ENCODE results near the gene ARHGAP26. TPM values are rescaled to one million over a fixed set of nuclear protein-coding genes. Genes with fewer than 3 reads are reported as not detected.

Gene ARHGAP26
- total RNA-seq, 1 donor from 2014 or later = 71.6 TPM

GRCh38 chr5:142841511-142842265 is 71.5 kb downstream of the ARHGAP26 start:
- peak; percentile 72 for DNase-seq (ENCODE audit: low spot score)
- ATAC-seq = peak; percentile 82
- intact Hi-C loops (cut with DNase I) = no loop called here

- peak; percentile 13 for ATAC-seq
- intact Hi-C loops (cut with DNase I) = no loop called here
- DNase-seq (ENCODE audit: low spot score) = no peak
Observed at GRCh38 chr5:142842994-142843905, 73.1 kb downstream of the ARHGAP26 start.

- ATAC-seq (no peak), DNase-seq (ENCODE audit: low spot score) (no peak)
- intact Hi-C loops (cut with DNase I) = no loop called here
Observed at GRCh38 chr5:142844866-142845265, 74.7 kb downstream of the ARHGAP26 start.

GRCh38 chr5:142845402-142845921 is 75.3 kb downstream of the ARHGAP26 start:
- intact Hi-C loops (cut with DNase I) = no loop called here
- no peak for DNase-seq (ENCODE audit: low spot score)
- ATAC-seq = no peak

- intact Hi-C loops (cut with DNase I) = no loop called here
- DNase-seq (ENCODE audit: low spot score) = no peak
- ATAC-seq = no peak
Observed at GRCh38 chr5:142845954-142846398, 75.8 kb downstream of the ARHGAP26 start.

DNA sequence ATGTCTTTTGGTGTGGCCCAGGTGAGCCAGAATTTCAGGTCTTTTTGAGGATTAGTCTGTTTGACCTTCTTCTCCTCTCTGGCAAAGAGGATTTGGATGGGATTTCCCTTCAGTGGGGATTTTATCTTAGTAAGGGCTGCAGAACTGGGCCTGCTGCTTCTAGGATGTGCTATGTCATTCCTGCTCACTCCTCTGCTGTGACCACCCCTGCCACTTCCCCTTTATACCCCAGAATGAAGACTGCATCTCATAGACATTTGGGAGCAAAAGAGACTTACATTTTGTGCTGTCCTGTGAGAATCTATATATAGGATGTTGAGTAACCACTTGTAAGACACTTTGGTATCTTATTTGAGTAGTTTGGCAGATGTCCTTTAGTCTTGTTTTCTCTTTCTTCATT is 76.2 kb downstream of the ARHGAP26 start:
- intact Hi-C loops (cut with DNase I) = no loop called here
- no peak for ATAC-seq
- DNase-seq (ENCODE audit: low spot score) = no peak

DNA sequence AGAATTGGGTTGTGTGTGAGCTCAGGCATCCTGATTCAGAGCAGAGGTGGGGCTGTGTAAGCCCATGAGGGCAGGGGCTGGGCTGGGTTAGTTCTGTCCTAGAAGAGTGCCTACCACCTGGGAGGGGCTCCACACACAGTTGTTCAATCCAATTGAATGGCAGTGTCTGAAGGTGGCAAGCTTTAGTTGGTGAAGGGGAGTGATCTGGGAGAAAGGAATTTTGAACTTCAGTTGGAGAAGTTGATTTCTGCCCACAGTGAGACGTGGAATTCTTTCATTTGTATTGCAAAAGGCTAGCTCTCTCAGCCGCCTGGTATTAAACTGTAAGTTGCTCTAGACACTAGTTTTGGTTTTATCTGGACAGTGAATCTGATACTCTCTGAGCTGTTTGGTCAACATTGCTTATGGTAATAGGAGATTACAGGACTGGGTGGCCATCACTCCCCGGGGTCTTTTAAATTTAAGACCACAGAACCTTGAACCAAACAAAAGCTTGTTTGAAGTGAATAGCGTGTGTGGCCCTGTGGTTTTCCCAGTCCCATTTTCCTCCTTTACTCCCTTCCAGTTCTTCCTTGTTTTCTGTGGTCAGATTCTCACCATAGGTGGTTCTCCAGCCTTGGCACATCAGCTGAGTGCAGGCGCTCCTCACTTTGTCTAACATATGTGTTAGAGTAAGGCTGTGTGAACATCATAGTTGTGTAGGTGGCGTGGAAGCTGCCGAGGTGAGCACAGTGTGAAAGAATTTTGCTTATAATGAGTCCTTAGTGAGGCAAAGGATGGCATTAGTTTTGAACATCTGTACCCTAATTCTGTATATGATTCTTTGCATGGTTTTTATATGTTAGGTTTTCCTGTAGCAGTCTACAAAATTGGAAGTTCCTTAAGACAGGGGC is 78.0 kb downstream of the ARHGAP26 start:
- intact Hi-C loops (cut with DNase I) = no loop called here
- no peak for DNase-seq (ENCODE audit: low spot score)
- ATAC-seq = no peak

GRCh38 chr5:142849466-142849865 is 79.3 kb downstream of the ARHGAP26 start:
- intact Hi-C loops (cut with DNase I) = no loop called here
- ATAC-seq (no peak), DNase-seq (ENCODE audit: low spot score) (no peak)

- ATAC-seq = no peak
- intact Hi-C loops (cut with DNase I) = loop anchor here (5.0 kb wide), 1 partner anchor 842 kb away; no protein-coding TSS in a partner anchor
- no peak for DNase-seq (ENCODE audit: low spot score)
Observed at GRCh38 chr5:142849880-142850279, 79.7 kb downstream of the ARHGAP26 start.

DNA sequence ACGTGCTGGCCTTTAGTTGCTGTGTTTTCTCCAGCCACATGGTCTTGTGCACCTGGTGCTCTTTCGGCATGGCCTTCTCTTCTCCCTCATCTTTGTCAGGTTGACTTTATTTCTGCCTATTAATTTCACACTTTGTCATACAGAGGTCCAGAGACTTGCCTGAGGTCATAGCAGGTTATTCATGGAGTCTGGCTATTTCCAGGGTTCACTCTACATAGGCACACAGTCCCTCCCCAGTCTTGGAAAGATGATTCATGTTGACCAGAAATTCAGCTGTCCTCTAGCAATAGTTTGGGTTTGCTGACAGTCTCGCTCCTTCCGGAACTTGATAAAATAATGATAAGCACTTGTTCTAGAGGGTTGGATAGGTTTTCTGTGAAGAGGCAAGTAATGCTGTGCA is 81.6 kb downstream of the ARHGAP26 start:
- intact Hi-C loops (cut with DNase I) = loop anchor here (5.0 kb wide), 1 partner anchor 841 kb away; no protein-coding TSS in a partner anchor
- DNase-seq (ENCODE audit: low spot score) = no peak

GRCh38 chr5:142852416-142853198 is 82.4 kb downstream of the ARHGAP26 start:
- intact Hi-C loops (cut with DNase I) = loop anchor here (5.0 kb wide), 1 partner anchor 840 kb away; no protein-coding TSS in a partner anchor
- no peak for DNase-seq (ENCODE audit: low spot score)
- ATAC-seq = no peak

More for the DNA sequence above, 81.6 kb downstream of the ARHGAP26 start:
- ATAC-seq = no peak

DNA sequence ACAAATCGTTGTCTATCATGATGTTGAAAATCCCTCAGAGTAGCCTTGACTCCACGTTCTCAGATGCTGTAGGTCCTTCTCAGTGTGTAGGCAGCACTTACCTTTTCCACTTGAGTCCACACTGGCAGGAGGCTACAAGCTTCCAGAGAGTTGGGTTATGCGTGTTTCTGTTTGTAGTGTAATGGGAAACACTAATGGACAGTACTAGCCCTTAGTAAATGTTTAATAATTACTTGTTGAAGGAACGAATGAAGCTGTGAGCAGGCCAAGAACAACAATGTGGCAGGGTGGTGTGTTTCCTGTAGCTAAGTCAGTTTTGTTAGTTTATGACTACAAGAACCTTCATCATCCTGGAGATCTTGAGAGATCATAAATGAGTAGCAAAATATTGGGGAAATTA is 83.5 kb downstream of the ARHGAP26 start:
- ATAC-seq (no peak), DNase-seq (ENCODE audit: low spot score) (no peak)
- intact Hi-C loops (cut with DNase I) = loop anchor here (5.0 kb wide), 1 partner anchor 839 kb away; no protein-coding TSS in a partner anchor

DNA sequence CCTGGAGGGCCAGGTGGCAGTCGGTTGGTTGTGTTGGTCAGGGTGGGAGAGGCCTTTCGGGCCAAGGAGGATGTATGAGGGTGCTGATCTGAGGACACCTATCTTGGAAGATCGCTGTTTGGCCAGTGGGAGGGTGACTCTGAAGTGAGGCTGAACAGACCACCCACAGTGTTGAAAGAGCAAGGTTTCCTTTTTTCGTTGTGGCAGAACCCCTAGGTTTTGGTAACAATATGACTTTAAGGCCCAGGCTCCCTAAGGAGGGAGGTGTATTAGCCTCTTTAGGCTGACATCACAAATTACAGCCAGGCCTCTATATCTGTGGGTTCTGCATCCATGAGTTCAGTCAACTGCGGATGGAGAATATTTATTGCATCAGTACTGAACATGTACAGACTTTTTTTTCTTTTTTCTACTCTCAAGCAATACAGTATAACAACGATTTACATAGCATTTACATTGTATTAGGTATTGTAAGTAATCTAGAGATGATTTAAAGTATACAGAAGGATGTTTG is 86.1 kb downstream of the ARHGAP26 start:
- DNase-seq (ENCODE audit: low spot score) (no peak), ATAC-seq (no peak)
- intact Hi-C loops (cut with DNase I) = no loop called here

- no peak for ATAC-seq
- no peak for DNase-seq (ENCODE audit: low spot score)
- intact Hi-C loops (cut with DNase I) = no loop called here
Observed at GRCh38 chr5:142857405-142857804, 87.2 kb downstream of the ARHGAP26 start.

DNA sequence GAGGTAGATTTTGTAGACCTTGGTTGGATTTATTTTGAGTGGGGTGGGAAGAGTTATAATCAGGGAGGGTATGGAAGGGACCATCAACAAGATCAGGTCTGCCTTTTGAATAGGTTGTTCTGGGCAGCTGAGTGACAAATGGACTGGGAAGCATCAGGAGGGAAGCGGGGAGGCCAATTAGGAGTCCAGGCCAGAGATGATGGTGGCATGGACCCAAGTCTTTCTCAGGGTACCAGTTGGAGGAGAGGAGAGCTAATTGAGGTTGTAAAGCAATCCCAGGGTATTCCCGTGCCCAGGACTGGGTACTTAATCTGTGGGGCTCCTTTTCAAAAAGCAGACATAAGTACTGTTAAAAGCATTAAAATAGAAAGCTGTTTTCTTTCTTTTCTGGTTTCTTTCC is 88.9 kb downstream of the ARHGAP26 start:
- no peak for DNase-seq (ENCODE audit: low spot score)
- ATAC-seq = no peak
- intact Hi-C loops (cut with DNase I) = no loop called here

GRCh38 chr5:142860270-142860669 is 90.1 kb downstream of the ARHGAP26 start:
- no peak for DNase-seq (ENCODE audit: low spot score)

DNA sequence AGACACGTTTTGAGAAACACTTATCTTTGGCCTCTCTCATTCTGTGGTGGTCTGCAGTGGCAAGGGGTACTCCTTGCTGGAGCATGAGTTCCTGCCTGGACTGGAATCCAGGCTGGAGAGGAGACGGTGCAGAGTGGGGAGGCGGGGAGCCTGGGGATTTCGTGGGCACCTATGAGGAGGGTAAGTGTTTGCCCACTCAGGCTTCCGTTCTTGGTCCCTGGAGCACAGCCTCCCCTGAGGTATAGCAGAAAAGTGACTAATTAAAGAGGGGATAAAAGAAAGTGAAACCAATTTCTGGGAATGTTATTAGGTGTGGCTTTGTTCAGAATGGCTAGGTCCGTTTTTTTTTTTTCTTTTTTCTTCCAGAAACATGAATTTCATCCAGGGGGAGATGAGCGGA is 90.8 kb downstream of the ARHGAP26 start:
- intact Hi-C loops (cut with DNase I) = loop anchor here (5.0 kb wide), 1 partner anchor 729 kb away; no protein-coding TSS in a partner anchor
- DNase-seq (ENCODE audit: low spot score) (no peak), ATAC-seq (no peak)

More at GRCh38 chr5:142860270-142860669, 90.1 kb downstream of the ARHGAP26 start:
- no peak for ATAC-seq
- intact Hi-C loops (cut with DNase I) = loop anchor here (5.0 kb wide), 1 partner anchor 728 kb away; no protein-coding TSS in a partner anchor
